Caco-2 (cell line): ENCODE measurements around the gene PDCD1LG2. TPM values are rescaled to one million over a fixed set of nuclear protein-coding genes. Genes with fewer than 3 reads are reported as not detected.

ENCODE experiments used
- BruUV-seq: library from RNA; stranded (reverse); fragments of 400-500 nt; replicated peaks from 2 replicates; lab custom pipeline; 2021; lab: Mats Ljungman, UMichigan
- CTCF ChIA-PET: fragments of 300-600 bp; sonication (Branson Sonifier 250); formaldehyde crosslinking; loops from one replicate; lab custom pipeline; 2022; ENCODE audit warnings: antibody characterized with exemption; lab: Charles Lee
- POLR2A ChIA-PET: fragments of 300-600 bp; sonication (Branson Sonifier 250); formaldehyde crosslinking; loops from one replicate; lab custom pipeline; 2022; ENCODE audit warnings: antibody characterized with exemption; lab: Charles Lee
- DNase-seq, 2 experiments: peaks; one replicate each; pipeline versions ENCODE4 v3.0.0 to v3.0.0-alpha.2; 2020 to 2022
- H3K27me3 ChIP-seq: replicated peaks from 2 replicates; pipeline ENCODE4 v1.6.0; 2011; ENCODE audit warnings: low read length; ENCODE audit not compliant: control insufficient read depth, insufficient read depth
- H3K36me3 ChIP-seq: 2 replicates; pipeline ENCODE4 v1.5.1; 2011; ENCODE audit warnings: low read length; ENCODE audit not compliant: control insufficient read depth, insufficient read depth
- H3K4me1 ChIP-seq: fragments of 250-450 bp; sonication (Bioruptor Pico); 2 replicates; pipeline ENCODE4 v1.5.1; 2020; ENCODE audit warnings: mild to moderate bottlenecking
- H3K4me3 ChIP-seq: 2 replicates; pipeline ENCODE4 v1.5.1; 2011; ENCODE audit warnings: low read depth, mild to moderate bottlenecking, control low read depth, low read length
- H3K9me3 ChIP-seq: fragments of 250-450 bp; sonication (Bioruptor Pico); 2 replicates; pipeline ENCODE4 v1.5.1; 2020; ENCODE audit warnings: mild to moderate bottlenecking, moderate library complexity
- H3K27ac Mint-ChIP-seq: one replicate; pipeline ENCODE4 v1.8.0; 2022; ENCODE audit warnings: mixed read lengths; ENCODE audit not compliant: unreplicated experiment
- H3K27me3 Mint-ChIP-seq: one replicate; pipeline ENCODE4 v1.8.0; 2022; ENCODE audit warnings: mixed read lengths; ENCODE audit not compliant: insufficient read depth, unreplicated experiment
- H3K36me3 Mint-ChIP-seq: one replicate; pipeline ENCODE4 v1.8.0; 2022; ENCODE audit warnings: mild to moderate bottlenecking, mixed read lengths; ENCODE audit not compliant: insufficient read depth, unreplicated experiment
- H3K4me1 Mint-ChIP-seq: one replicate; pipeline ENCODE4 v1.8.0; 2022; ENCODE audit warnings: low read depth, mixed read lengths; ENCODE audit not compliant: unreplicated experiment
- H3K4me3 Mint-ChIP-seq: one replicate; pipeline ENCODE4 v1.8.0; 2022; ENCODE audit warnings: mild to moderate bottlenecking, moderate library complexity, mixed read lengths; ENCODE audit not compliant: unreplicated experiment
- H3K9me3 Mint-ChIP-seq: one replicate; pipeline ENCODE4 v1.8.0; 2022; ENCODE audit warnings: mixed read lengths; ENCODE audit not compliant: unreplicated experiment
- CTCF ChIP-seq, 2 experiments: fragments of 200-600 bp in 1 of 2; IDR thresholded peaks; 1 replicate in 1 of 2; 2 replicates in 1 of 2; pipeline versions ENCODE4 v1.5.1 to v1.8.0; 2011 to 2022; ENCODE audit warnings: antibody characterized with exemption in 1 of 2, control low read depth in 1 of 2, inconsistent platforms in 1 of 2, low read depth in 1 of 2, low read length in 1 of 2, mild to moderate bottlenecking in 1 of 2, moderate library complexity in 1 of 2; ENCODE audit not compliant: insufficient read depth in 1 of 2, severe bottlenecking in 1 of 2, unreplicated experiment in 1 of 2
- intact Hi-C: fragments of 100-400 bp; cut with micrococcal nuclease; formaldehyde crosslinking; loops from one replicate; pipeline ENCODE4 v1.10.0; 2022; ENCODE audit not compliant: unreplicated experiment
- total RNA-seq: library from RNA; stranded (reverse); gene quantifications from 2 replicates; pipeline ENCODE4 v1.2.3, GENCODE V29; 2022

The PDCD1LG2 gene
- total RNA-seq, 1 experiment from 2014 or later: not detected

GRCh38 chr9:5513966-5514616 is 3.8 kb downstream of the PDCD1LG2 start:
- no peak overlapping the region for H3K4me3 Mint-ChIP-seq
- ChIA-PET POLR2A (no interaction called here), CTCF (no interaction called here)
- H3K27ac Mint-ChIP-seq: no peak overlapping the region
- TF ChIP-seq CTCF (IDR thresholded peaks at IDR 0.05; ENCODE audit: insufficient read depth in 1 of 2, low read depth in 1 of 2, low read length in 1 of 2, severe bottlenecking in 1 of 2, unreplicated experiment in 1 of 2): no peak
- no peak for DNase-seq
- H3K4me1 ChIP-seq: no peaks in the 10 kb centered on the region
- no peaks in the 10 kb centered on the region for H3K4me1 Mint-ChIP-seq
- peaks cover 3% of the 10 kb centered on the region for H3K27me3 Mint-ChIP-seq
- H3K9me3 ChIP-seq: no peaks in the 10 kb centered on the region
- no peaks in the 10 kb centered on the region for H3K9me3 Mint-ChIP-seq
- H3K4me3 ChIP-seq: no peak overlapping the region
- intact Hi-C loops: no loop called here
- no peaks in the 10 kb centered on the region for H3K27me3 ChIP-seq
- no peaks in the 10 kb centered on the region for H3K36me3 Mint-ChIP-seq
- H3K36me3 ChIP-seq: no peaks in the 10 kb centered on the region
- no TSS peak for BruUV-seq

GRCh38 chr9:5514617-5515260 is 4.4 kb downstream of the PDCD1LG2 start:
- H3K4me1 Mint-ChIP-seq: no peaks in the 10 kb centered on the region
- BruUV-seq: no TSS peak
- CTCF ChIA-PET: no interaction called here

GRCh38 chr9:5515261-5515650 is 4.9 kb downstream of the PDCD1LG2 start:
- Histone ChIP-seq H3K4me3 (no peak overlapping the region), H3K36me3 (no peaks in the 10 kb centered on the region), H3K9me3 (no peaks in the 10 kb centered on the region), H3K4me1 (no peaks in the 10 kb centered on the region), H3K27me3 (no peaks in the 10 kb centered on the region)
- no TSS peak for BruUV-seq
- Mint-ChIP-seq H3K36me3 (no peaks in the 10 kb centered on the region), H3K4me3 (no peak overlapping the region), H3K4me1 (no peaks in the 10 kb centered on the region), H3K27ac (no peak overlapping the region), H3K27me3 (peaks cover 3% of the 10 kb centered on the region), H3K9me3 (no peaks in the 10 kb centered on the region)
- no peak for TF ChIP-seq CTCF (IDR thresholded peaks at IDR 0.05; ENCODE audit: insufficient read depth in 1 of 2, low read depth in 1 of 2, low read length in 1 of 2, severe bottlenecking in 1 of 2, unreplicated experiment in 1 of 2)
- CTCF ChIA-PET: no interaction called here
- DNase-seq: no peak
- intact Hi-C loops: no loop called here
- POLR2A ChIA-PET: no interaction called here

More at GRCh38 chr9:5514617-5515260, 4.4 kb downstream of the PDCD1LG2 start:
- H3K27ac Mint-ChIP-seq: no peak overlapping the region
- Histone ChIP-seq H3K27me3 (no peaks in the 10 kb centered on the region), H3K4me1 (no peaks in the 10 kb centered on the region), H3K9me3 (no peaks in the 10 kb centered on the region), H3K4me3 (no peak overlapping the region), H3K36me3 (no peaks in the 10 kb centered on the region)
- H3K27me3 Mint-ChIP-seq: peaks cover 3% of the 10 kb centered on the region
- no peak for DNase-seq
- POLR2A ChIA-PET: no interaction called here
- H3K36me3 Mint-ChIP-seq: no peaks in the 10 kb centered on the region
- no peak overlapping the region for H3K4me3 Mint-ChIP-seq
- no peak for TF ChIP-seq CTCF (IDR thresholded peaks at IDR 0.05; ENCODE audit: insufficient read depth in 1 of 2, low read depth in 1 of 2, low read length in 1 of 2, severe bottlenecking in 1 of 2, unreplicated experiment in 1 of 2)
- intact Hi-C loops: no loop called here
- H3K9me3 Mint-ChIP-seq: no peaks in the 10 kb centered on the region
